BJ (cell line): ENCODE measurements around the gene ACSS2. TPM values are rescaled to one million over a fixed set of nuclear protein-coding genes. Genes with fewer than 3 reads are reported as not detected.
"Not testable (repeated sequence)": the region's sequence is repeated elsewhere in the genome, so short reads cannot be mapped to it uniquely, and the experiment has no call there.

Source experiments
- CTCF ChIA-PET: fragments of 350-600 bp; formaldehyde crosslinking; extraction: SDS; loops from one replicate; lab custom pipeline; 2021; ENCODE audit warnings: antibody characterized with exemption, inconsistent platforms; lab: Yijun Ruan, JAX
- POLR2A ChIA-PET: fragments of 300-600 bp; sonication (Branson Sonifier 250); formaldehyde crosslinking; extraction: SDS; loops from one replicate; lab custom pipeline; 2021; ENCODE audit warnings: antibody characterized with exemption; lab: Charles Lee
- DNase-seq: peaks from one replicate; pipeline ENCODE4 v3.0.0-alpha.2; 2011; ENCODE audit warnings: low read depth
- H3K27me3 ChIP-seq: 2 replicates; pipeline ENCODE4 v1.6.0; 2011; ENCODE audit warnings: low read length; ENCODE audit not compliant: control insufficient read depth, insufficient read depth
- H3K36me3 ChIP-seq: 2 replicates; pipeline ENCODE4 v1.5.1; 2011; ENCODE audit warnings: low read length; ENCODE audit not compliant: control insufficient read depth, insufficient read depth
- H3K4me3 ChIP-seq: 2 replicates; pipeline ENCODE4 v1.5.1; 2011; ENCODE audit warnings: low read depth, mild to moderate bottlenecking, control low read depth, low read length
- CTCF ChIP-seq: IDR thresholded peaks from 2 replicates; pipeline ENCODE4 v1.5.1; 2011; ENCODE audit warnings: low read depth, mild to moderate bottlenecking, control low read depth, inconsistent platforms, low read length, moderate library complexity; ENCODE audit not compliant: insufficient read depth
- polyA plus RNA-seq: library from polyadenylated mRNA; depleted of rRNA; stranded (reverse); fragments of >200 nt; gene quantifications from 2 replicates; pipeline ENCODE4 v1.2.3, GENCODE V29; 2011

ACSS2 gene
- polyA plus RNA-seq, 1 experiment = 32.1 TPM

GRCh38 chr20:34895465-34895864, 19.1 kb downstream of the ACSS2 start:
- CTCF ChIA-PET = no interaction called here

GRCh38 chr20:34896086-34896621, 19.7 kb downstream of the ACSS2 start:
- ChIA-PET POLR2A (no interaction called here), CTCF (interaction anchor here (1.4 kb wide), 1 partner anchor 11 kb away, joined by 3 read pairs; no protein-coding TSS in a partner anchor)
- no peak for DNase-seq
- Histone ChIP-seq H3K27me3 (no peaks in the 10 kb centered on the region), H3K4me3 (no peak overlapping the region), H3K36me3 (no peaks in the 10 kb centered on the region)
- TF ChIP-seq CTCF = no peak

More at GRCh38 chr20:34895465-34895864, 19.1 kb downstream of the ACSS2 start:
- TF ChIP-seq CTCF = no peak
- no peaks in the 10 kb centered on the region for H3K27me3 ChIP-seq
- POLR2A ChIA-PET = no interaction called here
- H3K4me3 ChIP-seq = no peak overlapping the region
- DNase-seq = no peak
- no peaks in the 10 kb centered on the region for H3K36me3 ChIP-seq

- H3K36me3 ChIP-seq, H3K27me3 ChIP-seq, H3K4me3 ChIP-seq, DNase-seq, POLR2A ChIA-PET: not testable (repeated sequence)
- CTCF ChIA-PET = interaction anchor here (0.7 to 0.9 kb wide), 2 partner anchors 28 to 549 kb away, joined by 3 read pairs; no protein-coding TSS in a partner anchor
Observed at GRCh38 chr20:34898129-34898528, 21.7 kb downstream of the ACSS2 start.

GRCh38 chr20:34898731-34899130, 22.3 kb downstream of the ACSS2 start:
- H3K4me3 ChIP-seq, H3K36me3 ChIP-seq: not testable (repeated sequence)
- CTCF ChIA-PET = interaction anchor here (0.7 to 0.9 kb wide), 2 partner anchors 27 to 549 kb away, joined by 3 read pairs; no protein-coding TSS in a partner anchor

GRCh38 chr20:34904202-34904621, 27.8 kb downstream of the ACSS2 start:
- Histone ChIP-seq H3K27me3 (no peaks in the 10 kb centered on the region), H3K36me3 (no peaks in the 10 kb centered on the region), H3K4me3 (no peak overlapping the region)
- no peak for DNase-seq
- CTCF ChIA-PET = no interaction called here
- TF ChIP-seq CTCF = no peak
- POLR2A ChIA-PET = interaction anchor here (0.7 kb wide), 1 partner anchor 262 kb away, joined by 5 read pairs; no protein-coding TSS in a partner anchor

More at GRCh38 chr20:34898731-34899130, 22.3 kb downstream of the ACSS2 start:
- DNase-seq, H3K27me3 ChIP-seq, POLR2A ChIA-PET: not testable (repeated sequence)

GRCh38 chr20:34907616-34908469, 31.4 kb downstream of the ACSS2 start:
- POLR2A ChIA-PET = interaction anchor here (1.1 kb wide), 1 partner anchor 47 kb away, joined by 3 read pairs; the partner anchor contains the start of genes GSS and MYH7B
- no peaks in the 10 kb centered on the region for H3K36me3 ChIP-seq
- no peak for TF ChIP-seq CTCF
- no peak overlapping the region for H3K4me3 ChIP-seq
- DNase-seq = peak; percentile 75
- CTCF ChIA-PET = interaction anchor here (0.6 to 1.6 kb wide), 4 partner anchors 11 to 40 kb away, joined by 3 to 5 read pairs (median 3); no protein-coding TSS in a partner anchor
- no peaks in the 10 kb centered on the region for H3K27me3 ChIP-seq
